Measurements from ENCODE around the gene ADCY6.

- TF ChIP-seq YY1 (IDR thresholded peaks at IDR 0.05; ENCODE audit: insufficient read depth, insufficient read length) (no peak), ZNF274 (IDR thresholded peaks at IDR 0.05; ENCODE audit: low read depth, low read length) (no peak), SUZ12 (IDR thresholded peaks at IDR 0.05; ENCODE audit: extremely low read depth, insufficient read depth, insufficient read length) (no peak)
Observed at GRCh38 chr12:48796976-48797375, 8.1 kb upstream of the ADCY6 start.

All from NT2/D1 (cell line).